Measurements from ENCODE around the gene GPX2. TPM values are rescaled to one million over a fixed set of nuclear protein-coding genes. Genes with fewer than 3 reads are reported as not detected.

The GPX2 gene
- total RNA-seq, 1 donor from 2014 or later: not detected

DNA sequence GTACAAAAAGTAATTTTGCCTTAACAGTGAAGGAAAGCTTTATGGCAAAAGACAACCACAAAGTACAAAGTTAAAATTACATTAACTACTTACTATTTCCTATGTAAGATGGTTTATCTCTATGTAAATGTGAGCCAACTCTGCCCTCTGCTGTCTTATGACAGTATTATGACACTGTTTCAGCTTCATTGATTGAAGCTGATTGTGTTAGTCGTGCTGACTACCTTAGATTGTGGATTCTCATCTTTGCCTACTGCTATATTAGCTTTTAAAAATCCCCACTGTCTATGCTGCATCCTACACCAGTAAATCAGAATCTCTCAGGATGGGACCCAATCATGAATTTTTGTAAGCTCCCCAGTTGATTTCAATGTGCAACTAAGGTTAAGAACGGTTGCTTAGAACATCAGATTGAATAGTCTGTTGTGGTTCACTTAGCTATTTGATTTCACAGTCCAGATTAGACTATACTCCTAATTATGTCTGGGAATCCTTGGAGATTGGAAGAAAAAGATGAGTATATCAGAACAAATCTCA lies 50.6 kb downstream of the GPX2 start:
- Histone ChIP-seq H3K36me3 (no peaks in the 10 kb centered on the region), H3K27ac (no peak overlapping the region), H3K9me3 (ENCODE audit: low read depth) (no peaks in the 10 kb centered on the region), H3K4me1 (no peaks in the 10 kb centered on the region), H2AFZ (replicated peaks) (peak overlapping the region; percentile 27), H4K20me1 (ENCODE audit: low read depth) (no peaks in the 10 kb centered on the region), H3K4me2 (no peak overlapping the region), H3K9ac (no peak overlapping the region), H3F3A (ENCODE audit: low read depth) (no peaks in the 10 kb centered on the region), H3K4me3 (no peak overlapping the region), H3K79me2 (ENCODE audit: low read depth) (no peaks in the 10 kb centered on the region), H3K27me3 (peaks cover 2% of the 10 kb centered on the region)
- Mint-ChIP-seq H3K4me1 (no peaks in the 10 kb centered on the region), H3K27ac (no peak overlapping the region), H3K36me3 (no peaks in the 10 kb centered on the region), H3K4me3 (no peak overlapping the region), H3K9me3 (no peaks in the 10 kb centered on the region), H3K27me3 (ENCODE audit: insufficient read depth, low read depth) (peaks cover 3% of the 10 kb centered on the region)
- DNase-seq (ENCODE audit: low spot score): peak; percentile 82
- TF ChIP-seq, protein P1, sequence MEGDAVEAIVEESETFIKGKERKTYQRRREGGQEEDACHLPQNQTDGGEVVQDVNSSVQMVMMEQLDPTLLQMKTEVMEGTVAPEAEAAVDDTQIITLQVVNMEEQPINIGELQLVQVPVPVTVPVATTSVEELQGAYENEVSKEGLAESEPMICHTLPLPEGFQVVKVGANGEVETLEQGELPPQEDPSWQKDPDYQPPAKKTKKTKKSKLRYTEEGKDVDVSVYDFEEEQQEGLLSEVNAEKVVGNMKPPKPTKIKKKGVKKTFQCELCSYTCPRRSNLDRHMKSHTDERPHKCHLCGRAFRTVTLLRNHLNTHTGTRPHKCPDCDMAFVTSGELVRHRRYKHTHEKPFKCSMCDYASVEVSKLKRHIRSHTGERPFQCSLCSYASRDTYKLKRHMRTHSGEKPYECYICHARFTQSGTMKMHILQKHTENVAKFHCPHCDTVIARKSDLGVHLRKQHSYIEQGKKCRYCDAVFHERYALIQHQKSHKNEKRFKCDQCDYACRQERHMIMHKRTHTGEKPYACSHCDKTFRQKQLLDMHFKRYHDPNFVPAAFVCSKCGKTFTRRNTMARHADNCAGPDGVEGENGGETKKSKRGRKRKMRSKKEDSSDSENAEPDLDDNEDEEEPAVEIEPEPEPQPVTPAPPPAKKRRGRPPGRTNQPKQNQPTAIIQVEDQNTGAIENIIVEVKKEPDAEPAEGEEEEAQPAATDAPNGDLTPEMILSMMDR (IDR thresholded peaks at IDR 0.05): peak; percentile 82
- no peak for TF ChIP-seq EZH2phosphoT487 (IDR thresholded peaks at IDR 0.05)
- no peak for TF ChIP-seq EZH2 (IDR thresholded peaks at IDR 0.05)

DNA sequence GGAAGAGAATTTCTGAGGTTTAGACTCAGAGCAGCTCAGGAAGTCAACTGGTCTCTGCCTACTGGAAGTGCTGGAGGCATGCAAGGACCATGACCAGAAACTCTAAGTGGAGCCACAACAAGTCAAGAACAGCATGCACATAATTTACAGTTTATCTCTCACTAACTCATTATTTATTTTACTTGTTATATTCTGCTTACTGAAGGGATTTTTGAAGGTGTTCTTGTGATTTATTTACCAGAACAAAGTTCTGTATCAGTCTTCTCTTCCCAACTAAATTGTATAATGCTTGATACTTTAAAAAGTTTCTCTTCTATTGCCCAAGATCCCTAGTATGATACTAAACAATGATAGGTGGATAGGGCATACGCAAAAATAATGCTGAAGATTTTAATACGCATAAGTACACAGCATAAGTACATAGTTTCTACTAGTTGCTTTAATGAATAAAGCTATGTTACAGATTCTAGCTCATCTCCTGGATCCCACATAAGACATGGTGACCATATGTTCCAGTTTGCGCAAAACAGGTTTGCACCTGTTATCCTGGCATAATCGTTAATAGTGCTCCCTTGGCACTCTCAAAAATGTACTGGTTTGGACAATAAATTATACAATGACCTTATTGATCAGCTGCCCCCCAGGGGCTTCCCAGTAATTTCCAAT lies 51.2 kb downstream of the GPX2 start:
- Histone ChIP-seq H4K20me1 (ENCODE audit: low read depth) (no peaks in the 10 kb centered on the region), H3K9ac (no peak overlapping the region), H3K9me3 (ENCODE audit: low read depth) (no peaks in the 10 kb centered on the region), H3K4me2 (no peak overlapping the region), H3K27me3 (peaks cover 4% of the 10 kb centered on the region), H3K36me3 (no peaks in the 10 kb centered on the region), H3K27ac (no peak overlapping the region), H3K4me3 (no peak overlapping the region), H3K4me1 (no peaks in the 10 kb centered on the region), H3K79me2 (ENCODE audit: low read depth) (no peaks in the 10 kb centered on the region), H2AFZ (replicated peaks) (no peak overlapping the region), H3F3A (ENCODE audit: low read depth) (no peaks in the 10 kb centered on the region)
- Mint-ChIP-seq H3K27ac (no peak overlapping the region), H3K27me3 (ENCODE audit: insufficient read depth, low read depth) (peaks cover 3% of the 10 kb centered on the region), H3K4me3 (no peak overlapping the region), H3K4me1 (no peaks in the 10 kb centered on the region), H3K36me3 (no peaks in the 10 kb centered on the region), H3K9me3 (no peaks in the 10 kb centered on the region)
- no peak for DNase-seq (ENCODE audit: low spot score)
- TF ChIP-seq, protein P1 (IDR thresholded peaks at IDR 0.05): no peak
- TF ChIP-seq EZH2 (IDR thresholded peaks at IDR 0.05): no peak
- TF ChIP-seq EZH2phosphoT487 (IDR thresholded peaks at IDR 0.05): no peak

DNA sequence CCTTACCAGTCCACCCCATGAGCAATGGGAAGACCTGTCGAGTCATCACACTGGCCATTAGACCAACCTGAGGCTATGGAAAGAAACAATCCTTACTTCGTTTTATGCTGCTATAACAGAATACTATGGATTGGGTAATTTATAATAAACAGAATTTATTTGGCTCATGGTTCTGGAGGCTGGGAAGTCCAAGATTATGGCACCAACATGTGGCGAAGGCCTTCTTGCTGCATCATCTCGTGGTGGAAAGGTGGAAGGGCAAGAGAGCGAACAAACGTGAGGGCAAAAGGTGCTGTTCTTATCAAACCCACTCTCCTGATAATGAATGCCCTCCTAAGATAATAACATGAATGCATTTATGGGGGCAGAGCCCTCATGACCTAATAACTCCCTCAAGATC lies 53.2 kb downstream of the GPX2 start:
- Histone ChIP-seq H2AFZ (replicated peaks) (no peak overlapping the region), H3K4me1 (no peaks in the 10 kb centered on the region), H3K4me2 (no peak overlapping the region), H3K79me2 (ENCODE audit: low read depth) (no peaks in the 10 kb centered on the region), H3K4me3 (no peak overlapping the region), H3K9me3 (ENCODE audit: low read depth) (no peaks in the 10 kb centered on the region), H3F3A (ENCODE audit: low read depth) (no peaks in the 10 kb centered on the region), H3K36me3 (no peaks in the 10 kb centered on the region), H3K27ac (no peak overlapping the region), H3K9ac (no peak overlapping the region), H3K27me3 (peaks cover 9% of the 10 kb centered on the region), H4K20me1 (ENCODE audit: low read depth) (no peaks in the 10 kb centered on the region)
- Mint-ChIP-seq H3K4me3 (no peak overlapping the region), H3K9me3 (no peaks in the 10 kb centered on the region), H3K27me3 (ENCODE audit: insufficient read depth, low read depth) (peaks cover 3% of the 10 kb centered on the region), H3K27ac (no peak overlapping the region), H3K36me3 (no peaks in the 10 kb centered on the region), H3K4me1 (no peaks in the 10 kb centered on the region)
- DNase-seq (ENCODE audit: low spot score): no peak
- TF ChIP-seq EZH2phosphoT487 (IDR thresholded peaks at IDR 0.05) (no peak), EZH2 (IDR thresholded peaks at IDR 0.05) (no peak)
- TF ChIP-seq, protein P1 (IDR thresholded peaks at IDR 0.05): no peak

Small RNAs within 50 kb of the gene (small RNA-seq; reads per million reads assigned to genes)
- gene RPPH1-2P: not detected

Other genes starting within 250 kb of the GPX2 start
- 12.6 and 50.0 TPM in 2 replicates for gene PLEKHG3, start 238.3 kb downstream of the GPX2 start, total RNA-seq (ENCODE audit: low replicate concordance)
- gene SPTB, start 62.8 kb downstream of the GPX2 start, total RNA-seq (ENCODE audit: low replicate concordance): 0.09 and 0.77 TPM in 2 replicates
- 24.3 and 59.8 TPM in 2 replicates for gene CHURC1, start 28.3 kb downstream of the GPX2 start, total RNA-seq (ENCODE audit: low replicate concordance)
- gene RAB15, start 29.6 kb upstream of the GPX2 start, total RNA-seq (ENCODE audit: low replicate concordance): 12.2 and 19.0 TPM in 2 replicates
- gene FNTB, start 44.1 kb upstream of the GPX2 start, total RNA-seq (ENCODE audit: low replicate concordance): 8.0 and 20.8 TPM in 2 replicates
- gene MAX, start 159.8 kb upstream of the GPX2 start, total RNA-seq (ENCODE audit: low replicate concordance): 21.4 and 22.2 TPM in 2 replicates